GM12875 (cell line): ENCODE data around the gene TLX2.

Source experiments
- H3K4me3 ChIP-seq: one replicate; pipeline ENCODE4 v1.5.1; 2011; ENCODE audit warnings: low read depth, low read length, control low read depth
- CTCF ChIP-seq: IDR thresholded peaks from 2 replicates; pipeline ENCODE4 v1.5.1; 2011; ENCODE audit warnings: low read depth, mild to moderate bottlenecking, control low read depth, inconsistent platforms, low read length, moderate library complexity, borderline replicate concordance; ENCODE audit not compliant: insufficient read depth

The TLX2 gene

GRCh38 chr2:74502720-74503505 lies 11.3 kb upstream of the TLX2 start:
- TF ChIP-seq CTCF = peak; percentile 72
- H3K4me3 ChIP-seq = peak overlapping the region; percentile 50

- no peak overlapping the region for H3K4me3 ChIP-seq
- TF ChIP-seq CTCF = no peak
Measured at GRCh38 chr2:74503506-74504475, 10.5 kb upstream of the TLX2 start.

GRCh38 chr2:74504591-74504990 lies 9.7 kb upstream of the TLX2 start:
- no peak for TF ChIP-seq CTCF
- H3K4me3 ChIP-seq = no peak overlapping the region

GRCh38 chr2:74505448-74506246 lies 8.6 kb upstream of the TLX2 start:
- no peak overlapping the region for H3K4me3 ChIP-seq
- TF ChIP-seq CTCF = no peak

- peak within 1 kb of the TSS; percentile 85 for H3K4me3 ChIP-seq
- peak; percentile 73 for TF ChIP-seq CTCF
Measured at GRCh38 chr2:74507145-74507925, 6.9 kb upstream of the TLX2 start, which contains the start of gene PCGF1. Gene PCGF1 (minus strand): TSS chr2:74507695. CDS start chr2:74507668, 27 bp downstream.

GRCh38 chr2:74507926-74508520 lies 6.2 kb upstream of the TLX2 start:
- no peak for TF ChIP-seq CTCF
- peak overlapping the region; percentile 85 for H3K4me3 ChIP-seq
